Activated naive CD4-positive, alpha-beta T cell treated with anti-CD3 and anti-CD28 coated beads, Interleukin-2, amount 50 U/mL, for 16 hours (primary cell): ENCODE measurements around the gene TMEM135.
"Not testable (repeated sequence)": the region's sequence is repeated elsewhere in the genome, so short reads cannot be mapped to it uniquely, and the experiment has no call there.

Source experiments
- DNase-seq: peaks from one replicate; pipeline ENCODE4 v3.0.0-alpha.2; 2020

The TMEM135 gene

GRCh38 chr11:87037450-87038234 is at the start of gene TMEM135:
TMEM135 (plus strand) TSS chr11:87037934; CDS start chr11:87038046, 112 bp downstream.
- peak; percentile 93 for DNase-seq

GRCh38 chr11:86988351-86988881 is 49.3 kb upstream of the TMEM135 start:
- no peak for DNase-seq

GRCh38 chr11:86990031-86990430 is 47.7 kb upstream of the TMEM135 start:
- no peak for DNase-seq

- DNase-seq, result no peak
Observed at GRCh38 chr11:86990515-86990914, 47.2 kb upstream of the TMEM135 start.

- DNase-seq, result no peak
Observed at GRCh38 chr11:86991341-86991740, 46.4 kb upstream of the TMEM135 start.

GRCh38 chr11:86992340-86992739 is 45.4 kb upstream of the TMEM135 start:
- DNase-seq, result not testable (repeated sequence)

GRCh38 chr11:86993031-86993430 is 44.7 kb upstream of the TMEM135 start:
- DNase-seq, result no peak

GRCh38 chr11:86996953-86997570 is 40.7 kb upstream of the TMEM135 start:
- no peak for DNase-seq

- DNase-seq, result no peak
Observed at GRCh38 chr11:86999388-86999787, 38.3 kb upstream of the TMEM135 start.

GRCh38 chr11:86999859-87000753 is 37.6 kb upstream of the TMEM135 start:
- no peak for DNase-seq

GRCh38 chr11:87002918-87003317 is 34.8 kb upstream of the TMEM135 start:
- DNase-seq, result no peak

GRCh38 chr11:87004281-87004680 is 33.5 kb upstream of the TMEM135 start:
- DNase-seq, result not testable (repeated sequence)

GRCh38 chr11:87005569-87005921 is 32.2 kb upstream of the TMEM135 start:
- no peak for DNase-seq

GRCh38 chr11:87006035-87006434 is 31.7 kb upstream of the TMEM135 start:
- DNase-seq, result no peak

- DNase-seq, result no peak
Observed at GRCh38 chr11:87007963-87008362, 29.8 kb upstream of the TMEM135 start.

GRCh38 chr11:87012089-87012488 is 25.6 kb upstream of the TMEM135 start:
- DNase-seq, result no peak

GRCh38 chr11:87012673-87013072 is 25.1 kb upstream of the TMEM135 start:
- no peak for DNase-seq

- no peak for DNase-seq
Observed at GRCh38 chr11:87013912-87014825, 23.6 kb upstream of the TMEM135 start.

- DNase-seq, result no peak
Observed at GRCh38 chr11:87015645-87016044, 22.1 kb upstream of the TMEM135 start.

- DNase-seq, result no peak
Observed at GRCh38 chr11:87019613-87020271, 18.0 kb upstream of the TMEM135 start.

- no peak for DNase-seq
Observed at GRCh38 chr11:87020336-87020735, 17.4 kb upstream of the TMEM135 start.
